H7 (cell line): ENCODE results near the gene KIZ. TPM values are rescaled to one million over a fixed set of nuclear protein-coding genes. Genes with fewer than 3 reads are reported as not detected.

Experiments used
- DNase-seq: peaks from one replicate; pipeline ENCODE4 v3.0.0; 2012
- H3K27me3 ChIP-seq: 2 replicates; pipeline ENCODE4 v1.6.0; 2011; ENCODE audit warnings: mild to moderate bottlenecking, low read length; ENCODE audit not compliant: control insufficient read depth, insufficient read depth
- H3K36me3 ChIP-seq: replicated peaks from 2 replicates; pipeline ENCODE4 v1.5.1; 2011; ENCODE audit warnings: low read length; ENCODE audit not compliant: control insufficient read depth, insufficient read depth
- H3K4me3 ChIP-seq: 2 replicates; pipeline ENCODE4 v1.5.1; 2011; ENCODE audit warnings: low read depth, mild to moderate bottlenecking, control low read depth, low read length, moderate library complexity; ENCODE audit not compliant: insufficient read depth
- total RNA-seq: library from RNA; depleted of rRNA; stranded (reverse); fragments of >200 nt; shearing (Covaris generic); gene quantifications from 2 replicates; pipeline ENCODE4 v1.2.3, GENCODE V29; 2014

The KIZ gene
- total RNA-seq, 1 experiment from 2014 or later = 18.0 TPM

- DNase-seq = no peak
- no peaks in the 10 kb centered on the region for H3K27me3 ChIP-seq
- no peak overlapping the region for H3K4me3 ChIP-seq
- peaks cover 5% of the 10 kb centered on the region for H3K36me3 ChIP-seq
Observed at GRCh38 chr20:21143194-21143890, 17.5 kb downstream of the KIZ start.

GRCh38 chr20:21145424-21145823 is 19.5 kb downstream of the KIZ start:
- Histone ChIP-seq H3K36me3 (peaks cover 5% of the 10 kb centered on the region), H3K27me3 (no peaks in the 10 kb centered on the region), H3K4me3 (no peak overlapping the region)
- DNase-seq = no peak

DNA sequence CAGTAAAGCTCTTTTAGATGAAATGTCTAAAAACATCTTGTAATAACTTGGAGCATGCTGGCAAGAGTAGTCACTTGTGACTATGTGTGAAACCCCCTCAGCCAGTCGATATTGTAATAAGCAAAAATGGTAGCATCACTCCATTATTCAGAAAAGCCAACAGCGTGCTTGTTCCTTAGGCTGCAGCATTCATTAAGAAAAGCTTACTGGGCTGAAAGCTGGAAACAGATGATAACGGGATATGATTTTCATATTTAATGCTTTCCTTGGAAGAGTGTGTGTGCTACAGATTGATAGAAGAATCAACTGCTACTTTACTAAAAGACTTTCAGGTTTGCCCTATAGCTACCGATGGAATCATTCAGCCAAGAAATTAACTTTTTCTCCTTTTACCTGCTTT is 20.3 kb downstream of the KIZ start:
- no peaks in the 10 kb centered on the region for H3K27me3 ChIP-seq
- DNase-seq = no peak

DNA sequence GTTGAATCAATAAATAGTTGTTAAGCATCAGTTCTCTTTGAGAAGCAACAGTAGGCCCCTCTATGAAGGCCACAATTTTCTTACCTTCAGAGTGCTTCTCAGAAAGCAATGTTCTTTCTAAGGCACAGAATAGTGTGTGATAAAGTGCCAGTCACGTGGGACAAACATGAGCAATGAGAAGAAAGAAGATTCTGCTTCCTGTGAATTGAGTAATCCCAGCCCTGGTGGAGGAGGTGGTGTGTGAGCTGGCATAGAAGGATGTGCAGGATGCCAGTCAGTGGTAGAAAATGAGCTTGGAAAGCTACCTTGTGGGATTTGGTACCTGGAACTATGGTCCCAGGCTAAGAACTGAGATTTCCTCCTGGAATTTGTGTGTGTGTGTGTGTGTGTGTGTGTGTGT is 21.7 kb downstream of the KIZ start:
- no peak overlapping the region for H3K4me3 ChIP-seq
- peaks cover 3% of the 10 kb centered on the region for H3K36me3 ChIP-seq
- DNase-seq = no peak
- H3K27me3 ChIP-seq = no peaks in the 10 kb centered on the region

More for the DNA sequence above, 20.3 kb downstream of the KIZ start:
- Histone ChIP-seq H3K36me3 (peaks cover 5% of the 10 kb centered on the region), H3K4me3 (no peak overlapping the region)

DNA sequence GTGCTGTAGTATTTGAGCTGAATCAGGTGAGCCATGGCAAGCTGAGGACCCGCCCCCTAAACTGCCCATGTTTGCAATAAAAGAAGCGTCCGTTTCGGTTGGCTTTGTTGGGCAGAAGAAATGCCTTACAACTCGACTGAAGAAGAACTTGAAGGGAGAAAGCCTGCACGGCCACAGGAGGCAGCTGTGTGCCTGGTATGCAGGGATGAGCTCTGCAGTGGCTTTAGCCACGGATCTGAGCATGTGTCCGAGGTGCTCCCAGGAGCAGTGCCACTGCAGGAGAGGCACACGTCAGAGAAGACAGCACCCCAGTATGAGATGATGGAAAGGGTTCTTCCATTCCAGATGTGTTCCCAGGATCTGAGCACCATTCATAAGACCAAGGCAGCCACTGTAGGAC is 23.5 kb downstream of the KIZ start:
- Histone ChIP-seq H3K27me3 (no peaks in the 10 kb centered on the region), H3K36me3 (peaks cover 3% of the 10 kb centered on the region), H3K4me3 (no peak overlapping the region)
- DNase-seq = no peak

- Histone ChIP-seq H3K36me3 (peaks cover 4% of the 10 kb centered on the region), H3K4me3 (no peak overlapping the region), H3K27me3 (no peaks in the 10 kb centered on the region)
- no peak for DNase-seq
Observed at GRCh38 chr20:21151791-21152190, 25.9 kb downstream of the KIZ start.

- no peaks in the 10 kb centered on the region for H3K27me3 ChIP-seq
- no peak overlapping the region for H3K4me3 ChIP-seq
- peaks cover 2% of the 10 kb centered on the region; the same call in 1 of the 2 replicates for H3K36me3 ChIP-seq
- no peak for DNase-seq
Observed at GRCh38 chr20:21154692-21155091, 28.8 kb downstream of the KIZ start.

DNA sequence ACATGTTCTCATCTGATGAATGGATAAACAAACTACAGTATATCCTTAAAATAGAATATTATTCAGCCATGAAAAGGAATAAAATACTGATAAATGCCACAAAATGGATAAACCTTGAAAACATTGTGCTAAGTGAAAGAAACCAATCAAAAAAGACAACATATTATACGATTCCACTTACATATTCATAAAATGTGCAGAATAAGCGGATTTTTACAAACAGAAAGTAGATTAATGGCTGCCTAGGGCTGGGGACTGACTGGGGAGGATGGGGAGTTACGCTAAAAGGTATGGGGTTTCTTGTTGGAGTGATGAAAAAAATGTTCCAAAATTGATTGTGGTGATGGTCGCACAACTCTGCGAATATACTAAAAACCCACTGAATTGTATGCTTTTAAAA is 29.4 kb downstream of the KIZ start:
- Histone ChIP-seq H3K36me3 (peaks cover 1% of the 10 kb centered on the region; the same call in 1 of the 2 replicates), H3K27me3 (no peaks in the 10 kb centered on the region), H3K4me3 (no peak overlapping the region)
- DNase-seq = no peak

- Histone ChIP-seq H3K27me3 (no peaks in the 10 kb centered on the region), H3K4me3 (no peak overlapping the region), H3K36me3 (peaks cover 1% of the 10 kb centered on the region; the same call in 1 of the 2 replicates)
- DNase-seq = no peak
Observed at GRCh38 chr20:21156266-21156665, 30.4 kb downstream of the KIZ start.

DNA sequence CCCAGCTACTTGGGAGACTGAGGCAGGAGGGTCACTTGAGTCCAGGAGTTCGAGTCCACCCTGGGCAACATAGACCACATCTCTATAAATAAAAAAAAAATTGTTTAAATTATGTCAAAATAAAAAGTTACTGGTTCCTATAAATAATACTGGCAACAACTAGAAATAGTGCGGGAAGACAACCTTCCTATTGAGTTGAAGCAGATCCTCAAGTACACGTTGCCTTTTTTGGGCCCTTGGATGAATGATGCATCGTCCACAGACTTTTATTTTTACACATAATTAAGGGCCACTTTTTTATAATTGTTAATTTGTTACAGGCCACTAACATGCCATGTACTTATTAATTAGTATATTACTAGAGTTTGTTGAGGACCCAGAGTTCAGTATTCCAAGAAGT is 31.1 kb downstream of the KIZ start:
- no peak for DNase-seq
- Histone ChIP-seq H3K36me3 (peaks cover 1% of the 10 kb centered on the region; the same call in 1 of the 2 replicates), H3K4me3 (no peak overlapping the region), H3K27me3 (no peaks in the 10 kb centered on the region)

DNA sequence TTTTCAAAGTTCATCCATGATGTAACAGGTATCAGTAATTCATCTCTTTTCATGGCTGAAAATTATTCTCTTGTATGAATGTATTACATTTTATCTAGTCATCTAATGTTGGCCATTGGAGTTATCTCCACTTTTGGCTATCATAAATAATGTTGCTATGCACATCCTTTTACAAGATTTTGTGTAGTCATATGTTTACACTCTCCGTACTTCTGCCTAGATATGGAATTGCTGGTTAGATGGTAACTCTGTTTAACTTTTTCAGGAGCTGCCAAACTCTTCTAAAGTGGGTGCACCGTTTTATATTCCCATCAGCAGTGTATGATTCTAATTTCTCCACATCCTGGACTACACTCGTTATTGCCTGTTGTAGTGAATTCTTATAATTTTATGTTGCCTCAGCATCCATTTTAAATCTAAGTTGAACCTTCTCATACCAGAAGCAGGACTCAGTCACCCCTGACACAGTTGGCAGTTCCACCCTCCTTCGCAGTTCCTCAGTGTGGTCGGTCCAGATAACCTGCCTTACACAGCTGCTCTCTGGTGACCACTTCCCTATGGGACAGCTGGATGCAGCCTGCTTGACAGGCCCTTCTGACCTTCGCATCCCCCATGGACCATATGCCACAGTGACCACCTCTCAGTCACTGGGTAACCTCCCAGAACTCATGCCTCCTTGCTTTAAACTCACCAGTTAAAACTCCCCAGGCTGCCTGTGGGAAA is 33.9 kb downstream of the KIZ start:
- peaks cover 2% of the 10 kb centered on the region for H3K36me3 ChIP-seq
- no peak for DNase-seq
- no peak overlapping the region for H3K4me3 ChIP-seq
- H3K27me3 ChIP-seq = no peaks in the 10 kb centered on the region

GRCh38 chr20:21161926-21162325 is 36.0 kb downstream of the KIZ start:
- no peak overlapping the region for H3K4me3 ChIP-seq
- H3K36me3 ChIP-seq = peaks cover 2% of the 10 kb centered on the region
- H3K27me3 ChIP-seq = no peaks in the 10 kb centered on the region
- DNase-seq = no peak

GRCh38 chr20:21162631-21163030 is 36.7 kb downstream of the KIZ start:
- DNase-seq = no peak
- no peak overlapping the region for H3K4me3 ChIP-seq
- peaks cover 4% of the 10 kb centered on the region for H3K36me3 ChIP-seq
- no peaks in the 10 kb centered on the region for H3K27me3 ChIP-seq

GRCh38 chr20:21166801-21167200 is 40.9 kb downstream of the KIZ start:
- H3K36me3 ChIP-seq = peaks cover 4% of the 10 kb centered on the region
- H3K4me3 ChIP-seq = no peak overlapping the region
- H3K27me3 ChIP-seq = no peaks in the 10 kb centered on the region
- DNase-seq = no peak

- DNase-seq = no peak
- H3K36me3 ChIP-seq = peaks cover 4% of the 10 kb centered on the region
- H3K27me3 ChIP-seq = no peaks in the 10 kb centered on the region
- H3K4me3 ChIP-seq = no peak overlapping the region
Observed at GRCh38 chr20:21167261-21167660, 41.4 kb downstream of the KIZ start.
